ENCODE measurements around the gene RHBDL1.

DNA sequence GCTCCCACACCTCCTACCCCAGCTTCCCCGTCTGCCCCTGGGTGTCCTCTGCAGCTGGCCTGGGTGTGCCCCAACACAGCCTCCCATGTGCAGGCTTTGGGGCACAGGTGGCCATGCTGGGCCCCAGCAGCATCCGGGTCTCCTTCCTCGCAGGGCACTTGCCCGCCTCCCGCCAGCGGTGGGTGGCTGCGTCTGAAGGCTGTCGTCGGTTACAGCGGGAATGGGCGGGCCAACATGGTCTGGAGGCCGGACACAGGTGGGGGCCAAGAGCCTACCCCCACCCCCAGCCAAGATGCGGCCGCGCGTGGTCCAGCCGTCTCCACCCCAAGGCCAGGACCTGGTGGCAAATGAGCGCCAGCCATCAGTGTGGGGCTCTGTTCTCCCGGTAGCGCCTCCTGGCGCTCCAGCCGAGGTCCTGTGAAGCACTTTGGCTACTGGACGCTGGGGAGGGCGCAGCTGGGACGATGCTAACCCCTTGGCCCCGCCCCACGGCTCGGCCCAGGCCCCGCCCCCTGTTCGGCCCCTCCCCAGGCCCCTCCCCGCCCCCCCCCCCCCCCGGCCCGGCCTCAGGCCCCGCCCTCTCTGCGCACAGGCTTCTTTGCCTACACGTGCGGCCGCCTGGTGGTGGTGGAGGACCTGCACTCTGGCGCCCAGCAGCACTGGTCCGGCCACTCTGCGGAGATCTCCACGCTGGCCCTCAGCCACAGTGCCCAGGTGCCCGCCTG lies 14.8 kb upstream of the RHBDL1 start:
- TF ChIP-seq RAD21 (conservative IDR thresholded peaks at IDR 0.05) (no peak), CTCF (IDR thresholded peaks at IDR 0.05; ENCODE audit: poor library complexity, severe bottlenecking) (peak; percentile 28), REST (IDR thresholded peaks at IDR 0.05; ENCODE audit: borderline replicate concordance) (no peak), POLR2AphosphoS5 (IDR thresholded peaks at IDR 0.05) (no peak), EP300 (conservative IDR thresholded peaks at IDR 0.05; ENCODE audit: poor library complexity, severe bottlenecking) (no peak)
